HG03457 (cell line): ENCODE measurements around the gene STYX.

ENCODE experiments used
- ATAC-seq: cut with Tn5 transposase; IDR thresholded peaks from one replicate; pipeline ENCODE4 v1.9.1; 2021; ENCODE audit warnings: moderate number of reproducible peaks; ENCODE audit not compliant: unreplicated experiment

STYX gene

DNA sequence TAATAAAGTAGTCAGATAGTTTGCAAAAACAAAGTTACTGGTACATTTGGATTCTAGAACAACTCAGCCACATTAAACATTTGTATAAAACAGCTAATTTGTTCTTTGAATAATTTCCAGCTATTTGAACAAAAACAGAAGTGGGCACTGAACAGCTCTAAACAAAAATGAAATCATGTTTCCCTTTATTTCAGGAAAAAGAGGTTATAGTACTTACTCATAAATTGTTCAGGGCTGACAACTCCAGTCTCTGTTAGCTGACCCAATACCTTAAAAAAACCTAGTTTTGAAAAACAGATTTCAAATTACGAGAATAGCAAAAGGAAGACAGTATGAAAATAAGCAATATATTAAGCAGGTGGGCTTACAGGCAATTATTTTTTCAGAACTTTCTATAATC is 53.2 kb downstream of the STYX start:
- no peak for ATAC-seq

DNA sequence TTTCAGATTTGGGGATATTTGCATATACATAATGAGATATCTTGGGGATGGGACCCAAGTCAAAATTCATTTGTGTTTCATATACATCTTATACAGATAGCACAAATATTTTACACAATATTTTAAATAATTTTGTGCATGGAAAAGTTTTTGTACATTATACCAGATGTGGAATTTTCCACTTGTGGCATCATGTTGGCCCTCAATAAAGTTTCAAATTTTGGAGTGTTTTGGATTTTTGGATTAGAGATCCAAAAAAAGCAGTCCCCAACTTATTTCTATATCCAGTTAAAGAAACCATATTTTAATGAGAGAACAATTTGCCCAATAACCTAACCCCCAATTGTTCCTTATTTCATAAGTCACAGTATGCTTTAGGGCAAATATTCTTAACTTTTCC is 56.9 kb downstream of the STYX start:
- no peak for ATAC-seq

DNA sequence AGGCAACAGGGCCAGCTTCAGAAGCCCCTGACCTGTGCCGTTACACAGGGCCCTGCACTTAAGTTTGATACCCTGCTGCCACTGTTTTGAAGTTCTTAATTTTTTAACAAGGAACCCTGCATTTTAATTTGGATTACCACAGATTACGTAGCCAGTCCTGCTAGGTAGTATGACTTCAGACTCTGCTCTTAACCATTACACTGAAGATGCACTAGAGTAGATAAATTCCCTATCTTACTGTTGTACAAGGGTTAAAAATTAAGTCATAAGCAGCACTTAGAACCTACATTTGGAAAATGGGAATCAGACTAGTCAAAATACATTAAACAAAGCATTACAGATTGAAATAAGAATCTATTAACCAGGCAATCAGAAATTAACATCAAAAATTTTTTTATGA is 59.2 kb downstream of the STYX start:
- ATAC-seq: no peak

DNA sequence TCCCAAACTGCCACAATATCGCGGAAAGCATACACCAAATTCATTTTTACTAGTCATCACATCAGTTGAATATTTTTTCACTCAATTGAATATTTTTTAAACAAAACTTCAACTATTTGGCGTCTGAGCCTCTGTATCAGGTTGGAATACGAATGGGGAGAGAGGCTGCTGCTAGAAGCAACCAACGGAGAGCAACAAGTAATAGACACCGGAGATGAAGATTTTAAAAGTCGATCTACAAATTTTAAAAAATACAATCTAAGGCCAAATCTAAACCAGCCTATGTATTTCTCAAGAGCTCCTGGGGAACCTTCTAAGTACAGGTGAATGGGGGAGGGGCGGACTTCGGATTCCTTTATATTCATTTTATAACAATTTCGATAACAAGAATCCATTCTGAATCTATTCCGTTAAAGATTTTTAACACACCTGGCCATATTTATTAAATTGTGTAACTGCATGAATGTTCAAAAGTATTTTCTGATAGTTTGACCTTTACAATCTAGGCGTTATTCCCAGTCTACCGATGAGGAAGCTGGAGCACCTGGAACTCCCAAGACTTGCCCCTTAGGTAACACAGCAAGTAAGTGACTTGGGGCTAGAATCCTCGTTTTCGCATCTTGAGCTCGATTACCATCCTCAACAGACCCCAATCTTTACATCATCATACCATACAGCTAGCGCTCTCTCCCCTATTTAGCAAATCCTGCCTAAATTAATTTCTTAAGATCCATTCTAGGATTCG is 60.2 kb downstream of the STYX start:
- ATAC-seq: no peak

DNA sequence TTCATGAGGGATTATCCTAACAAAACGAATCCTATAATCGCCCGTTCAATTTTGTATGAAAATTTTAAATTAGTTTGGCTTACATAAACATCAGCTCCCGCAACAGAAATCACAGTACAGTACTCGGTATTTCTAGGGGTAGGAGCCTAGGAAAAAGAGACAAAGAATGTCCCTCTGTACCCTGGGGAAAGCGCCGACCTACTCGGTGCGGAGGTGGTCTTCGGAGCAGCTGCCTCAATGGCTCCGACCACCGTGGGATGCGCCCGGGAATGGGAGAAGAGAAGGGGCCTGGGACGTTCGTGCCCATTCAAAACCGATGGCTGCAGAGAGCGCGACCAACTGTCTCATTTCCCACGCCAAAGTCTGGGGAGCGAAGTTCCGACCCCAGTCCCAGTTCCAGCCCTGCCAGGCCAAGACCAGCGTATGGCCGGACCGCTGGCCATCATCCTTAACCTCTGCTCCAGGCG is 60.8 kb downstream of the STYX start:
- no peak for ATAC-seq

DNA sequence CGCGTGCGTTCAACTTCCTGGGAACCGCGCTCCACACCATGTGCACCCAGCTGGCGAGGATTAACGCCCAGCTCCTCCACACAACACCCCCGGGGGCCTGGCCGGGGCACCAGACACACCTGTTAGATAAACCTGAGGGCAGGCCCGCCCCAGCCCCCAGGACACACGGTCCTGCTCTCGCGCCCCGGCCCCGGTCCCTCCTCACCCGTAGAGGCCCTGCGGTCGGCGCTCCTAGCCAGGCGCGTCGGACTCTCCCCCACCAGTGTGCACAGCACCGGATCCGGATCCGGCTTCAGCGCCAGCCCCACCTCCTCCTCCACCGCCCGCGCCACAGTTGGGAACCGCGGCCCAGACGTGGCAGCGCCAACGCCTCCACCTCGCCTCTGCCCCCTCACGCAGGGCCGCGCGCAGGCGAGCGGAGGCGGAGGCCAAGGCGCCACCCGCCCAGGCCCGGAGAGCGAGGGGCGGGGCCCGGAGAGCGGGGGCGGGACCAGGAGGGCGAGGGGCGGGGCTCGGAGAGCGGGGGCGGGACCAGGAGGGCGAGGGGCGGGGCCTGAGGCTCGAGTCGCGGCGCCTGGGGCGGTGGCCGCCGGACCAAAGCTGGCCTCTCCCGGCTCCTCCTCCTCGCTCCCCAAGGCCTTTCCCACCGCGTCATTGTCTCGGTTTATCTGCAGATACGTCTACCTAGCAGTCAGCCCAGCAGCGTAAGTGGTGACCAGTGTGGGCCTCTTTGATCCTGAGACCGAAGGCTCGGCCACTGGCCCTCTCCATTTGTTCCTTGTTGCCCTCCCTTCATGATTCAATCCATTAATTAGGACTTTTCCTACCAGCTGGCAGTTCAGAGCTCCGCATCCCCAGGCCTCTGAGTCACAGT is 61.5 kb downstream of the STYX start, which contains the start of gene GNPNAT1:
Gene GNPNAT1, minus strand, starts transcription at position 385 of the 874 bp plus-strand sequence. CDS start 6,957 bp downstream, outside the sequence.
- peak; percentile 92 for ATAC-seq

DNA sequence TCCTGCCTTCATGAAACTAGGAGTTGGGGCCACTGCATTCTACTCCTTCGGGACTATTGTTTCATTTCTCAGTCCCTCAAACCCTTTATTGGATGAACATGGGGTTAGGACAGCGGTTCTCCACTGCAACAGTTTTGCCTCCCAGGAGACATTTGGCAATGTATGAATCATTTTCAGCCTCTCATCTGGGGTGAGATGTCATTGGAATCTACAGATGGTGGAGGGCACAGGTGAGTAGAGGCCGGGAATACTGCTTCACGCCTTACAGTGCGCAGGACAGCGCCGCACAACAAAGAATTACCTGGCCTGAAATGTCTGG is 62.1 kb downstream of the STYX start:
- ATAC-seq: no peak

DNA sequence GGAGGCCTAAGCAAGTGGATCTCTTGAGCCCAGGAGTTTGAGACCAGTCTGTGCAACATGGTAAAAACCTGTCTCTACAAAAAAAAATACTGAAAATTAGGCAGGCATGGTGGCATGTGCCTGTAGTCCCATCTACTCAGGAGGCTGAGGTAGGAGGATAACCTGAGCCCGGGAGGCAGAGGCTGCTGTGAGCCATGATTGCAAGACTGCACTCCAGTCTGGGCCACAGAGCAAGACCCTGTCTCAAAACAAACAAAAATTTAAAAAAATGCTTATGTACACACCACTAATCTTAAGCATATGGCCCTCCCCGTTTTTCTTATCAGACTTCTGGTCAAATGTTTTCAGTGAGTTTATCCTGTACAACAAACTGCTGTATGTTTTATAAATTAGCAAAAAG is 63.1 kb downstream of the STYX start:
- ATAC-seq: no peak

DNA sequence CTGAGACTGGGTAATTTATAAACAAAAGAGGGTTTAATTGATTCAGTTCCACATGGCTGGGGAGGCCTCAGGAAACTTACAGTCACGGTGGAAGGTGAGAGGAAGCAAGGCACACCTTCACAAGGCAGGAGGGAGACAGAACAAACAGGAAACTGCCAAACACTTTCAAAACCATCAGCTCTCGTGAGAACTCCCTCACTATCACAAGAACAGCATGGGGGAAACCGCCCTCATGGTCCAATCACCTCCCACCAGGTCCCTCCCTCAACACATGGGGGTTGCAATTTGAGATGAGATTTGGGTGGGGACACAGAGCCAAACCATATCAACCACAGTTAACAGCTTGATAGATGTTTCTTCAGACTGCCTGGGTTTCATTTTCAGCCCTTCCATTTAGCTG is 67.7 kb downstream of the STYX start:
- ATAC-seq: no peak

DNA sequence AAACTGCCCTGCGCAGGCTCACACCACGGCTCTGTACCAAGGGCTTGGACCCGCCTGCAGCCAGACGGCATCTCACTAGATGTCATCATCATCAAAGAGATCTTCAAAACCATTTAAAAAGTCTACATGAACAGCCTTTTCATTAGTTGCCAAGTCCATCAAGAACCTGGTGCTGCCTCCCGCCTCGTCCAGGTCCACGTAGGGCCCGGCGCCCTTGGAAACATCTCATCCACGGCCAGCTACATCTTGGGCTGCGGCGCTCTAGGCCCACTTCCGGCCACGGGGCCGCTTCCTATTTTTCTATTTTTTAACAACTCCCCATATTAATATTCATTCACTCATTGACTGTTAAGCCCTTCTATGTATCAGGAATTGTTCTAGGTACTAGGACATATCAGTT is 68.9 kb downstream of the STYX start:
- ATAC-seq: no peak

DNA sequence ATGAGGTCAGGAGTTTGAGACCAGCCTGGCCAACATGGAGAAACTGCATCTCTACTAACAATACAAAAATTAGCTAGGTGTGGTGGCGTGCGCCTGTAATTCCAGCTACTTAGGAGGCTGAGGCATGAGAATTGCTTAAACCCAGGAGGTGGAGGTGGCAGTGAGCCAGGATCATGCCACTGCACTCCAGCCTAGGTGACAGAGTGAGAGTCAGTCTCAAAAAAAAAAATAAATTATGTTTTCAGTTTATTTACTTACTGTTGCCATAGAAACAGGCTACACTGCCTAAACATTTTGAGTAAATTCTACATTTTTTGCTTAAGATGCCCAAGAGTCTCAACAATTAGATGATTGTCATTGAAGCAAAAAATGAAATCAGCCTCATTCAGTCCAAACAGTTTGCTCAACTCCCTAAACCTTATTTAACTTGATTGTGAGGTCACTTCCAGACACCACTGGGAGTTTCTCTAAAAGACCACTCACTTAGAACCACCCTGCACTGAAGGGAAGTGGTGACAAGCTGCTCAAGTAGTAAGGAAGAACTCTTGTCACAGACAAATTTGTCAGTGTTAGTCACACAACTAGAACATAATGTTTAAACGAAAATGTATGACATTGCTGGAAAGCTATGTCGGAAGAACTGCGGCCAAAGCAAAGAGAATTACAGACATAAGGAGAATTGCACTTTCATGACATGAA is 71.2 kb downstream of the STYX start:
- no peak for ATAC-seq

DNA sequence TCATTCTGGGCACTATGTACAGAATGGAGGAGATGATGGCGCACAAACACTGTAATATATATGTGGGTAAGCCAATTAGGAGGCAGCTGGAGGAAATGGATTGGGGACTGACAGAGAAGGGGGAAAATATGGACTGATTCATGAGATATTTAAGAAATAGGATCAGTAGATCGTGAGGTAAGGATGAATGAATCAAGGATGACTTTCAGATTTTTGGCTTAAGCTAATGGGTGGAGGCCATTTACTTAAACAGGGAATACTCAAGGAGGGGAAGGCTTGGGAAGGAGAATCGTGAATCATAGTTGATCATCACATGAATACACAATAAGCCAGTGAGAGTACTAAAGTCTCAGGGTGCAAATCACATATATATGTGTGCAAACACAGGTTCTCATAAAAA is 72.6 kb downstream of the STYX start:
- ATAC-seq: no peak

DNA sequence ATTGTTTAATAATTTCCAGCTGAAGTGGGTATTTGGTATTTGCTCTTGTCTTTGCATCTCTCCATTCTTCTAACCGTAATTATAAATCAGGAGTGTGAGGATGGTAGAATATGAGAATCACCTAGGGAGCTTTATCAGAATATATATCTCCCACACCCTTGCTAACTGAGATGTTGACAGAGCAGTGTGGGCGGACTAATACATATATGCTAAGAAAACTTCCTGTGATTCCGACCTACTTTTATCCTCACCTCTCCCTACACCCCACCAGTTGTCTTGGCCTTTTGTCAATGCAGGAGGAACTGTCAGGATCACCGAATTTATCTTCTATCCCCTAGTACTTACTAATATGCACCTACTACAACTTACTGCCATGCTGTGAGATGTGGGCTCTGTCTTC is 76.1 kb downstream of the STYX start:
- no peak for ATAC-seq

DNA sequence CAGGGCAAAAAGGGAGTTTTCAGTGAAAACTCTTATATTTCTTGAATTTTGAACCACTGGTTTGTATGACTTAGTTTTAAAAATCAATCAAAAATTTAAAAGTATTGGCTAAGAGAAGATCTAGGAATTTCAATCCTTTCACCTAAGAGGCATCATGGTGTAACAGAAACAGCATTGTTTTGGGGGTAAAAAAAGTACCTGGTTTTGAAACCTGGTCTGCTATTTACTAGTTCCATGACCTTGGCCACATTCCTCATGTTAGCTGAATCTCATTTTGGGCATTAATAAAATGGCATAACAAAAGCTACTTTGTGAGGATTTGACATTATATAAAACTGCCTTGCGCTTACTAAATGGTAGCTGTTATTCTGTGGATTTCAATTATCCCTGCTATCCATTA is 78.1 kb downstream of the STYX start:
- ATAC-seq: no peak

DNA sequence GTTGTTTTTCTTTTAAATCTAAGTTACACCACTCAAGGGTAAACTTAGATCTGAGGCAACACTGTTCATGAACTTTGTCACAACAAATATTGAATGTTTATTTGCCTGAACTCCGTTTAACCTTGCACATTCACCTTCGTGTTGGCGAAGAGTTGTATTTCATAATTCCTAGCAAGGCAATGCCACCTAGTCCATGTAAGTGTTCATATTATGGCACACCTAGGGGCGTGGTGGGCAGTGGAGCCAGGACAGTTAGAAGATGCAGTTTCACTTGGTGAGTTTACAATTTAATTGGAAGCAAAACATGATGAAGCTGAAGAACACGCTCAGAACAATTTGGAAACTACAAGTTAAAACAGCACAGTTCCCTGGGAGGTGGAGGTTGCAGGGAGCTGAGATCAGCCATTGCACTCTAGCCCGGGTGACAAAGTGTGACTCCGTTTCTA is 91.9 kb downstream of the STYX start:
- ATAC-seq: no peak

DNA sequence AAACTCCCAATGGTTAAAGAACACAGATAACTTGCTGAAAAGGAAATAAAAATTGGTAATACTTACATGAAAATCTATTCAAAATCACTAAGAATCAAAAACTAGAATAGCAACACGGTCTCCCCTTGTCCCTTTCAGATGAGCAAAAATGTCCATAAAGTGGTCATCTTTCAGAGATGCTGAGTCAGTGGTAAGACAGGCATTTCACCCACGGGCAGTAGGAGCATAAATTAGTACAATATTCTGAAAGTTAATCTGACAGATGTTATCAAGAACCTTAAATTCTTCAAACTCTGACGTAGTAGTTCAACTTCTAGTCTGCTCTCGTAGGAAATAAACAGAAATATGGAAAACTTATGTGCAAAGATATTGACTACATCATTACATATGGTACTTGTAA is 94.5 kb downstream of the STYX start:
- no peak for ATAC-seq
